ENCODE measurements around the gene CD81. TPM values are rescaled to one million over a fixed set of nuclear protein-coding genes. Genes with fewer than 3 reads are reported as not detected.

CD81 gene
- total and polyA plus RNA-seq, 10 of the 15 experiments (the other 5 are each of a cell fraction or from before 2014, with no cell fraction given), result 2.0 to 145 (median 57.2) TPM

DNA sequence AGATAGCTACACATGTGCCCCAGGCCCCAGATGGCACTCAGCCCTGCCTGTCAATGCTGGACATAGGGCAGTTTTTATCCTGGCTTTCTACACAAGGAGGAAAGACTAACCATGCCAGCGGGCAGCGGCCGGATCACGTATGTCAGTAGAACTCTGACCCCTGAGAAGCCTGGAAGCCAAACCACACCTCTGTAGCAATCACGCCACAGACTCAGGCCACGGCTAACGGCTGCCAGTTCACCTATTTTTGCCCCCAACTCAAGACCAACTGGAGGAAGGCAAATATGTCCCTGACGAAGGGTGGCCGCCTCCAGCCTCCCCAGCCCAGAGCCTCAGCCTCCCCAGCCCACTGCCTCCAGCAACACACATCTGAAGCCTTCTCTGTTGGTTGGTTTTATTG lies 7.2 kb upstream of the CD81 start:
- no peaks in the 10 kb centered on the region for H3K9me3 ChIP-seq (replicated peaks; ENCODE audit: control insufficient read depth, insufficient read depth, low read length)
- H3K27ac ChIP-seq (ENCODE audit: control insufficient read depth, insufficient read depth), result no peak overlapping the region
- no peaks in the 10 kb centered on the region for H3K4me1 ChIP-seq (ENCODE audit: control insufficient read depth, insufficient read depth, low read length)
- ATAC-seq (no peak), DNase-seq (ENCODE audit: low read depth, low spot score) (no peak), FAIRE-seq (no peak)
- H3K9ac ChIP-seq (ENCODE audit: control insufficient read depth, insufficient read depth, low read length), result no peak overlapping the region
- 77% methylated on average over 9 of the region's 9 CpGs for WGBS (ENCODE audit: insufficient coverage, insufficient replicate concordance, low lambda C conversion rate, missing lambda C conversion rate)
- H3K27me3 ChIP-seq (replicated peaks in 1 of 2; ENCODE audit: control insufficient read depth in 2 of 2, insufficient read depth in 2 of 2, low read length in 1 of 2), result no peaks in the 10 kb centered on the region; a peak in 2 of 4 replicates
- no peaks in the 10 kb centered on the region for H3K79me2 ChIP-seq (ENCODE audit: control insufficient read depth, insufficient read depth, low read length)
- H4K20me1 ChIP-seq (ENCODE audit: control insufficient read depth, insufficient read depth), result no peaks in the 10 kb centered on the region
- ChIA-PET CTCF (no interaction called here), RAD21 (ENCODE audit: unreplicated experiment) (no interaction called here), SMC1A (ENCODE audit: uncharacterized antibody, unreplicated experiment) (no interaction called here), POLR2A (no interaction called here)
- TF ChIP-seq POLR2AphosphoS2 (IDR thresholded peaks at IDR 0.05; ENCODE audit: low read depth, low read length) (no peak), IKZF2 (IDR thresholded peaks at IDR 0.05) (no peak)
- TF ChIP-seq, protein P1, sequence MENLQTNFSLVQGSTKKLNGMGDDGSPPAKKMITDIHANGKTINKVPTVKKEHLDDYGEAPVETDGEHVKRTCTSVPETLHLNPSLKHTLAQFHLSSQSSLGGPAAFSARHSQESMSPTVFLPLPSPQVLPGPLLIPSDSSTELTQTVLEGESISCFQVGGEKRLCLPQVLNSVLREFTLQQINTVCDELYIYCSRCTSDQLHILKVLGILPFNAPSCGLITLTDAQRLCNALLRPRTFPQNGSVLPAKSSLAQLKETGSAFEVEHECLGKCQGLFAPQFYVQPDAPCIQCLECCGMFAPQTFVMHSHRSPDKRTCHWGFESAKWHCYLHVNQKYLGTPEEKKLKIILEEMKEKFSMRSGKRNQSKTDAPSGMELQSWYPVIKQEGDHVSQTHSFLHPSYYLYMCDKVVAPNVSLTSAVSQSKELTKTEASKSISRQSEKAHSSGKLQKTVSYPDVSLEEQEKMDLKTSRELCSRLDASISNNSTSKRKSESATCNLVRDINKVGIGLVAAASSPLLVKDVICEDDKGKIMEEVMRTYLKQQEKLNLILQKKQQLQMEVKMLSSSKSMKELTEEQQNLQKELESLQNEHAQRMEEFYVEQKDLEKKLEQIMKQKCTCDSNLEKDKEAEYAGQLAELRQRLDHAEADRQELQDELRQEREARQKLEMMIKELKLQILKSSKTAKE (IDR thresholded peaks at IDR 0.05; ENCODE audit: low read depth, poor library complexity, severe bottlenecking), result no peak
- TF ChIP-seq, protein P2, sequence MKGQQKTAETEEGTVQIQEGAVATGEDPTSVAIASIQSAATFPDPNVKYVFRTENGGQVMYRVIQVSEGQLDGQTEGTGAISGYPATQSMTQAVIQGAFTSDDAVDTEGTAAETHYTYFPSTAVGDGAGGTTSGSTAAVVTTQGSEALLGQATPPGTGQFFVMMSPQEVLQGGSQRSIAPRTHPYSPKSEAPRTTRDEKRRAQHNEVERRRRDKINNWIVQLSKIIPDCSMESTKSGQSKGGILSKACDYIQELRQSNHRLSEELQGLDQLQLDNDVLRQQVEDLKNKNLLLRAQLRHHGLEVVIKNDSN (IDR thresholded peaks at IDR 0.05; ENCODE audit: borderline replicate concordance, extremely low read length, insufficient read depth, low read depth, low read length), result no peak
- in situ Hi-C loops (cut with MboI) (no loop called here), intact Hi-C loops (cut with micrococcal nuclease; ENCODE audit: unreplicated experiment) (no loop called here)
- H3K36me3 ChIP-seq (ENCODE audit: control insufficient read depth in 2 of 2, insufficient read depth in 2 of 2, low read length in 1 of 2), result no peaks in the 10 kb centered on the region
- H3K4me2 ChIP-seq (ENCODE audit: control insufficient read depth, insufficient read depth), result no peak overlapping the region
- H2AFZ ChIP-seq (ENCODE audit: control insufficient read depth, low read depth, low read length), result no peak overlapping the region
- no TSS peak for BruUV-seq (replicated peaks)
- no peak overlapping the region for H3K4me3 ChIP-seq

Measured in GM12878 (cell line).